Erythroblast (primary cell): ENCODE measurements around the gene ADPRHL1.
"Not testable (repeated sequence)": the region's sequence is repeated elsewhere in the genome, so short reads cannot be mapped to it uniquely, and the experiment has no call there.

Source experiments
- DNase-seq, 2 experiments: peaks; one replicate each; lab custom pipeline; 2025; lab: John Stamatoyannopoulos, UW
- GATA1 ChIP-seq: IDR thresholded peaks from 2 replicates; pipeline ENCODE4 v1.6.1; 2011; ENCODE audit warnings: low read depth, mild to moderate bottlenecking, control low read depth, low read length, moderate library complexity
- POLR2A ChIP-seq: IDR thresholded peaks from 2 replicates; pipeline ENCODE4 v1.6.1; 2011; ENCODE audit warnings: mild to moderate bottlenecking, low read length

ADPRHL1 gene

DNA sequence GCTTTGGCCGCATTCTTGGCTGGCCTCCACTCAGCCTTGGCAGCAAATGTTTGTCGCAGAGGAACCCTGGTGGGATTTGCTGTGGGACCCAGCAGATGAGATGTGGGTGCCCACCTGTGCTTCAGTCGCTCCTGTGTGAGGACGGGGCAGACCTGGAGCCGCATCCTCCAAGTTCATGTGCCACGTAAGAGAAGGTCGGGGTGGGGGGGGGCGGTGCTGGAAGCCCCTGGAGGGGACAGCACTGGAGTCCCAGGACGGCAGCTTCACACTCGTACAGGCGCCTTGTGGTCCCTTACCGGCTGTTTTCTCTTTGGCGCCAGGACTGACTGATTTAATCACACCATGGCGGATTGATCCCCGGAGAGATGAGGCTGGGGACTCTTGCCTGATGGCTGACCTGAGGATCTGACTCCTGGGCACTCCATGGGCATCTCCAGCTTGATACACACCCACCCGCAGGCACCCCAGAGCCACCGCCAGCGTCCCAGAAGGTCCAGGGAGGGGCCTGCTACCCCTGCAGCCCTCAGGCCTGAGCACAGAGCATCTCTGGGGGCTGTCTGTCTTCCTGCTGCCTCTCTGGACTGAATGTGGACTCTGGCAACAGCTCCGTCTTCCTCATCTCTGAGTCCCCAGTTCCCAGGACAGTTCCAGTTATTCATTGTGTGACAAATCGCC lies 79.3 kb downstream of the ADPRHL1 start:
- DNase-seq, result no peak
- TF ChIP-seq GATA1, result no peak
- no peak for TF ChIP-seq POLR2A

DNA sequence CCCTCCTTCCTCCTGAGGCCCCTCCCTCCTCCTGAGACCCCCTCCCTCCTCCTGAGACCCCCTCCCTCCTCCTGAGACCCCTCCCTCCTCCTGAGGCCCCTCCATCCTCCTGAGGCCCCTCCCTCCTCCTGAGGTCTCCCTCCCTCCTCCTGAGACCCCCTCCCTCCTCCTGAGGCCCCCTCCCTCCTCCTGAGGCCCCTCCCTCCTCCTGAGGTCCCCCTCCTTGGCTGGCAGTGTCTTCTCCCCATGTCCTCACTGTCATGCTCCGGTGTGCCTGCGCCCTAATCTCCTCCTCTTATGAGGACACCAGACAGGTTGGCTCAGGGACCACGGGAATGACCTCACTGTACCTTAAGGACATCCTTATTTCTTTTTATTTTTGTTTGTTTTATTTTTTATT lies 81.6 kb downstream of the ADPRHL1 start:
- peak in 1 of 2 experiments; percentile 19 for DNase-seq

DNA sequence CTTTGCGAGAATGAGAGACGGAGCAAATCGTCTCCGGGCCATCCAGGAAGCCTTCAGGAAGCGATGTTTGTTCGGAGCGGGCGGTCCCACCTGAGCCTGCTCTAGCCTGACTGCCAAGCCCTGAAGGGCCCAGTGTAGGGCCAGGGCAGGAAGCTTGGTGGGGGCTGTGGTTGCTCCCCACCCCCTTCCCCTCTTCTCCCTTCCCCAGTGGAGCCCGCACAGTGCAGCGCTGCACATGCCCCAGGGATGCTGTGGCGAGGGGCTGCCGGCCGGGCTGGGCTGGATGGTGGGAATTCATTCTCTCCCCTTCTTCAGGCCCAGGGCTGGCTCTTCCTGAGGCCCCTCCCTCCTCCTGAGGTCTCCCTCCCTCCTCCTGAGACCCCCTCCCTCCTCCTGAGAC lies 82.2 kb downstream of the ADPRHL1 start:
- TF ChIP-seq GATA1 (no peak), POLR2A (no peak)
- DNase-seq, result no peak

DNA sequence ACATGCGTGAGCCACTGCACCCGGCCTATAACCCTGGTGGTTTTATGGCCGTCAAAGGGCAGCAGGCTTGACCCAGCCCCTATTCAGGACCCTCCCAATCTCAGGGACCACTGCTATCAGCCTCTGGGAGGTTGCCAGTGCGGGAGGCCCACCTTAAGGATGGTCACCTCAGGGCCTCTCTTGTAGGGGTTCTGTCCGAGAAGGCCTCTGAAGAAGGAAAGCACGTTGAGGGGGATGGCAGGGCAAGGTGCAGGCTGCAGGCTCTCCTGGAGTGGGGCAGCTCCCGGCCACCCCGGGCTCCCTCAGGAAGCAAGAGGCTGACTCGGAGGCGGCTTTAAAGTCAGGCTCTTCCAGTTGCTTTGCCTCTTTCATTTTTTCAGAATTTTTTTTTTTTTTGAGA lies 83.4 kb downstream of the ADPRHL1 start:
- no peak for DNase-seq
- TF ChIP-seq GATA1 (no peak), POLR2A (no peak)

DNA sequence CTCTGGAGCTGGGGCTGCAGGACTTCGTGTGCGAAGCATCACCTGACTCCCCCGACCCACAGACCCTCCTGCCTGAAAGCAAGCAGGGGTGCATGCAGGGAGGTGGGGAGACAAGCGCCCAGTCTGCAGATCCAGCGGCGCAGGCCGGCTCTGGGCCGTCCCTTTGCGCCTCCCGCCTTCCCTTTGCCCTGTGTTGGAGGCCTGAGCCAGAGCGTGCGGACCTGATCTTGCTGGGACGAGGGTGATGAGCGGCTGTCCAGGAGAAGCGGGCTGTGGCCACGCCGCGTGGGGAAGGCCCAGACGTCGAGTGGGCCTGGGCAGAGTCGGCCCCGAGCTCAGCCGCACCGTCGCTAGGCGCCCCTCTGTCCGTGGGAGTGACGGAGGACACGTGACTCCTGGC lies 84.1 kb downstream of the ADPRHL1 start:
- no peak for DNase-seq
- no peak for TF ChIP-seq POLR2A
- no peak for TF ChIP-seq GATA1

DNA sequence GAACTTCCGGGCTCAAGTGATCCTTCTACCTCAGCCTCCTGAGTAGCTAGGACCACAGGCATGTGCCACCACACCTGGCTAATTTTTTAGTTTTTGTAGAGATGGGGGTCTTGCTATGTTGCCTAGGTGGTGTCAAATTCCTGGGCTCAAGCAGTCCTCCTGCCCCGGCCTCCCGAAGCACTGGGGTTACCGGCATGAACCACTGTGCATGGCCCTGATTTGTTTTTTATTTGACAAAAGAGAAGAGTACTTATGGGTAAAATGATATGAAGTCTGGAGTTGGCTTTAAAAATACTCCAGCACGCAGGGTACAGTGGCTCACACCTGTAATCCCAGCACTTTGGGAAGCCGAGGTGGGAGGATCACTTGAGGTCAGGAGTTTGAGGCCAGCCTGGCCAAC lies 84.9 kb downstream of the ADPRHL1 start:
- not testable (repeated sequence) for DNase-seq

DNA sequence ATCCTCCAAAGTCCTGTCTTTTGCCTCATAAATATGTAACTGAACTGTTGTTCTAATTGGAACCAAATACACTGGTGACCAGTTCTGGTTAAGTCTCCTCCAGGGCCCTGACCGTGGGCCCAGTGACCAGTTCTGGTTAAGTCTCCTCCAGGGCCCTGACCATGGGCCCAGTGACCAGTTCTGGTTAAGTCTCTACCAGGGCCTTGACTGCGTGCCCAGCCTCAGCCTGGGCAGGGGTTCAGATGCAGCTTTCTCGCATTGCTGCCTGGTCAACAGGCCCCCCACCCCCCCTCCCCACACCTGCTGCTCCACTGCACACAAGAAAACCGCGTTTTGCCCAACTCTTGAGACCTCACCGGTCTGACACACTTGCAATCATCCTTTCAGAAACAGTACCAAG lies 85.5 kb downstream of the ADPRHL1 start:
- DNase-seq, result no peak
- TF ChIP-seq GATA1, result no peak
- TF ChIP-seq POLR2A, result no peak

DNA sequence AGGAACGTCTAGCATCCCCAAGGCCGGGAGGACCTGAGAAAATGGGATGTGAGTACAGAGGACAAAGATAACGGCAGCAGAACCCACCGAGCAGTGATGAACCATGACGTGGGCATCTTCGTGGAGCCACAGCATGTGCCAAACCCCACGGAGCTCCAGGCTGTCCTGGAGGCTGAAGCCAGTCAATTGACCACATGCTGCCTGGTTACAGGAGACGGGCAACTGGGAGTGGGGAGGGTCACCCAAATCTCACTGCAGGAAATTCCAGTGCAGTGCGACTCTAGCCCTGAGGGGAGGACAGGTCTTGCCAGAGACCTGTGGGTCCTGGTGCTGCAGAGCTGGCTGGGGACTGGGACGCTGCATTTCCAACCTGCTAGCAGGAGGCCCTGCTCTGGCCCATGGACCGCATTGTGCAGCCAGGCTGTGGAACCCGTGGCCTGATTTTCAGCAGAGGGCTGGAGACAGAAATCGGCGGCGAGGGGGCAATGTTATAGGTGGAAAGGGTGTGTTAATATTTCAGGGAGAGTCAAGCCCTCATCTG lies 86.2 kb downstream of the ADPRHL1 start:
- no peak for DNase-seq
- TF ChIP-seq GATA1, result no peak
- TF ChIP-seq POLR2A, result no peak

DNA sequence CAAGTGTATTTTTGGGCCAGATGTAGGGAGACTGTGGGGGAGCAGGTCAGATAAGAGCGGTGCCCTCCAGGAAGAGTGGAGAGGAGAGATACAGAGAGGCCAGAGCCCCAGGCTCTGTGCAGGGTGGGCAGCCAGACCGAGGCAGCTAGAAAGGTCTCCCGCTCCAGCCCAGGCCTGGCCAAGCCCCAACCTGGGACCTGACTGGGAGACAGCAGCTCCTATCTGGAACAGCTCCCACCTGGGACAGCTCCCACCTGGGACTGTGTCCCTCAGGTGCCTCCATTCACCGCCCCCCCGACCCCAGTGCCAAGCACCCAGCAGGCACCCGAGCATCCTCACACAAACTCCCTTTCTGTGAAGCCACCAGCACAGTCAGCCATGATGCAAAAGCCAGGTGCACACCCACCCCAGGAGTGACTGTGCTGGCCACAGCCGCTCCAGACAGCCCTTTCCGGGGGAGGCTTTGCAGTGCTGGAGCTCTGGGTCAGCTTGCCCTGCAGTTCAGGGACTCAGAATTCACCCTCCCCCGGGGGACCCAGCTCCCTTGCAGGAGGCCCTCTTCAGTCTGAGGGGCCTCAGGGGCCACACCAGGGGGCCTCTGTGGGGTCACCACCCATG lies 87.2 kb downstream of the ADPRHL1 start:
- TF ChIP-seq POLR2A (no peak), GATA1 (no peak)
- no peak for DNase-seq

DNA sequence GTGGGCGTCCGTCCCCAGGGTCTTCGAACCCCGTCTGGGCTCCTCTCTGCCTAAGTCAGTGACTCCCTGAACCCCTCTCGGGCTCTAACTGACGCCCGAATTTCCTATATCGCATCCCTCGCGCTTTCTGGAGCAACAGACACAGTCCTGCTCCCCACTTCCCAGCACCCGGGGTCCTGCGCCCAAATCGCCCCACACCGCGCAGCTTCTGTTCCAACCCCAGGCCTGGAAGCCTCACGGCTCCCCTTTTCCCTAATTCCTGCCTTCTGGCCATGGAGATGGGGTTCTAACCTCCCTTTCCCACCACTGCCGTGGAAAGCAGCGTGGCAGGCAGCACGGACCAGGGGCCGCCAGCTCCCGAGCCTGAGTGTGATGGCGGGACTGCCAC lies 87.7 kb downstream of the ADPRHL1 start:
- TF ChIP-seq GATA1 (no peak), POLR2A (no peak)
- no peak for DNase-seq

DNA sequence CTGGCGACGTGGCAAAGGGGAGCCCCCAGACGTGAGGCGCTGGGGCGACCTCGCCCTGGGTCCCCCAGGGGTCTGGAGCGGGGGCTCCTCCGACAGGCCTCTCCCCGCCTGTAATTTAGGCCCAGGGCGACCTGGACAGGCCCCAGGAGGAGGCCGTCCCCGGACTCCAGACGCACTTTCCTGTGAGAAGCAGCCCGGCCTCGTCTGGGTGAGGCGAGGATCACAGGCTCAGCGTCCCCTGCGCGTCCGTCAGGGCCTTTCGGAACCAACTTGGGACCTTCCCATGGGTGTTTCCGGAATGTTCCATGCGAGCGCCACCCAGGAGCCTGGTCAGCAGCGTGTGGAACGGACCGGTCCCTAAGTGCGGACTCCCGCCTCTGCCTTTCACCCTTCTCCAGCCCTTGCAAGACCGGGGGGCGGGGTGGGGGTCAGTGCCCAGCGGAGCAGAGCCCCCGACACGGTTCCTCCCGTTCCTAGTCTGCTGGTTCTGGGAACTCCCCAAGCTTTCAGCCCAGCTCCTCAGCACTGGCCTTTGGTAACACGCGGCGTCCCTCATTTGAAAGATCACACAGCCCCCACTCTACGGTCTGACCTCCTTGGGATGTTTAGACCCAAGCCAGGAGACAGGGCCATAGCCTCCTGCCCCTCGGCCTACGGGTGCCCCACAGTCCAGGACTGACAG lies 88.2 kb downstream of the ADPRHL1 start:
- no peak for DNase-seq

DNA sequence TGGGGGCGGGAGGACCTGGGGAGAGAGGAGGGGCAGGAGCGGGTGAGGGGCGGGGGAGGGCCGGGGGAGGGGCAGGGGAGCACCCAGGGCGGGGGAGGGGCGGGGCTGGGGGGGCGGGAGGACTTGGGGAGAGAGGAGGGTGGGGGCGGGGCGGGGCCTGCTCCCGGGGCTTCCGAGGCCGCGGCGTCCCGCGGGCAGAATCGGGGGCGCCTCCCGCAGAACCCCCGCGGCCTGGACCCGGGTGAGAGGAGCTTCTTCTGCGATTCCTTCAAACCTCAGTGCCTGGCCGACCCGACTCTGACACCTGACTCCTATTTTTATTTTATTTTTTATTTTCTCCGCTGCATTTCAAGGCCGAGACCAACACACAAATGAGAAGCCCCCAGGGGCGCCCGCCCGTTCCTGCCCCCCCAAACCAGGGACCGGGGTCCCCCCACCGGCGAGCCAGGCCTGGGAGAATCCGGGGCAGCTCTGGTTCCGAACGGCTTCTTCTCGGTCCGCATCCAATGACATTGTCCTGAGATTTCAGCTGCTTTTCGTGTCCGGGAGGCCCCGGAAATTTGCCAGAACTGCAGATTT lies 88.9 kb downstream of the ADPRHL1 start:
- TF ChIP-seq GATA1, result no peak
- TF ChIP-seq POLR2A, result no peak
- peak in 1 of 2 experiments; percentile 56 for DNase-seq

More for the DNA sequence above, 88.2 kb downstream of the ADPRHL1 start:
- no peak for TF ChIP-seq GATA1
- no peak for TF ChIP-seq POLR2A

DNA sequence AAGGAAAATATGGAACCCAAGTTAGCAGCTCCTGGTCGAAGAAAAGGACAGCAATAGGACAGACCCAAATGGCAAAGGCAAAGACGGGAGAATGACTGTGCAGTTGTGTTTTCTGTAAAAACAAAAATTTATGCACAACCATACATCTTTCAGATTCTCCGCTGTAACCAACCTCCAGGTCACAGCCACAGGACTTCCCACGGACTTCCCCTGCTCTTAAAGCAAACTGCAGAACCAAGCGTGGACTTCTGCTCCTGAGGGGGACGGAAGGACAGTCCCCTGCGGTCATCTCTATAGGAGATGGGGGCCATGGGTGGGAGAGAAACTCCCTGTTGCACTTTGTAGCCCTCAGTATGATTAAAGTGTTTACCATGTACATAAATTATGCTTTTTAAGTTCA lies 91.9 kb downstream of the ADPRHL1 start:
- no peak for DNase-seq
- TF ChIP-seq POLR2A (no peak), GATA1 (no peak)

DNA sequence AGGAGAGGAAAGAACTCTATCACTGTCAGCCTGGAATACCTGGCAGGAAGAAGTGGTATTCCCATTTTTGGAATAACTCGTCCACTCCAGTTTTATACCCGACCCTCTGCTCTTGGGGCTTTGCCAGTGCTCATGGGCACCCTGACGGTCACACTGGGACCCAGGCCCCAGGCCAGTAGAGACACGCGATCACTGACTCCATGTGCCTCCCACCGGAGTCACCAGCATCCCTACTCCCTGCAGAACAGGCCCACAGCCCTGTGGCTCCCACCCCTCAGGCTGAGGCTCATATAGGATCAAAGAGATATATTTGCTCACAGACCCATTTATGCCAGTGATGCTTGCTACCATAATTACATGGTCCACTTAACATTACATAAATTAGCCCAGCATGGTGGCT lies 92.8 kb downstream of the ADPRHL1 start:
- DNase-seq, result no peak
- TF ChIP-seq POLR2A (no peak), GATA1 (no peak)

DNA sequence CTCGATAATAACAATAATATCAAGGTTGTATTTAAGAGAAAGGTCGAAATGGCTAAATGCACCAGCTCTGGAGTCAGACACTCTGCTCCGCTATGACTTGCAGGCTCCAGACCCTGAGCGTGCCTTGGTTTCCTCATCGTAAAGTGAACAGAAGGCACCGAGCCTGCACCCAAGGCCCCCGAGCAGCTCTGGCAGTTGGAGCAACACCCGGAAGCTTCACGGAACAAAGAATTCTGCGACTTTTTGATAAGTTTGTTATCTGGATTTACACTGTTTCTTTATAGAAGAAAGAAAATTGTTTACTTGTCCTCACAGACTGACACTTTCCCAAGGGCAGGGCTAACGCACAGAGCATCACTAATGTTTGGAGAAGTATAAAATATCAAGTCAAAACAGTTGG lies 93.7 kb downstream of the ADPRHL1 start:
- DNase-seq, result peak in 1 of 2 experiments; percentile 56
- TF ChIP-seq POLR2A (no peak), GATA1 (no peak)
